Spleen (tissue), 7 donors: Measurements from ENCODE around the gene NDUFA13.

Experiments used
- POLR2A ChIP-seq, 3 donors: fragments of 450-650 bp; IDR thresholded peaks; one replicate each; pipeline ENCODE4 v1.5.1; 2017; ENCODE audit warnings: antibody characterized with exemption in 3 of 3, mild to moderate bottlenecking in 1 of 3
- TF ChIP-seq, protein P1 (sequence below), 11 experiments: fragments of 200-600 bp in 7 of 11; fragments of 450-650 bp in 4 of 11; sonication (generic) in 4 of 11; IDR thresholded peaks in 8 of 11; conservative IDR thresholded peaks in 3 of 11; 1 replicate in 7 of 11; 2 replicates in 4 of 11; pipeline versions ENCODE4 v1.4.0 to v1.8.0; 2016 to 2021; ENCODE audit warnings: antibody characterized with exemption in 11 of 11, inconsistent platforms in 4 of 11, mild to moderate bottlenecking in 1 of 11
- donor health status: DM: no; HTN: no; CAD: no; lungs with moderate emphysema.
- donor health status: DM: no; HTN: no; CAD: no.
- donor health status: DM: no; HTN: no; CAD: no.

DNA sequence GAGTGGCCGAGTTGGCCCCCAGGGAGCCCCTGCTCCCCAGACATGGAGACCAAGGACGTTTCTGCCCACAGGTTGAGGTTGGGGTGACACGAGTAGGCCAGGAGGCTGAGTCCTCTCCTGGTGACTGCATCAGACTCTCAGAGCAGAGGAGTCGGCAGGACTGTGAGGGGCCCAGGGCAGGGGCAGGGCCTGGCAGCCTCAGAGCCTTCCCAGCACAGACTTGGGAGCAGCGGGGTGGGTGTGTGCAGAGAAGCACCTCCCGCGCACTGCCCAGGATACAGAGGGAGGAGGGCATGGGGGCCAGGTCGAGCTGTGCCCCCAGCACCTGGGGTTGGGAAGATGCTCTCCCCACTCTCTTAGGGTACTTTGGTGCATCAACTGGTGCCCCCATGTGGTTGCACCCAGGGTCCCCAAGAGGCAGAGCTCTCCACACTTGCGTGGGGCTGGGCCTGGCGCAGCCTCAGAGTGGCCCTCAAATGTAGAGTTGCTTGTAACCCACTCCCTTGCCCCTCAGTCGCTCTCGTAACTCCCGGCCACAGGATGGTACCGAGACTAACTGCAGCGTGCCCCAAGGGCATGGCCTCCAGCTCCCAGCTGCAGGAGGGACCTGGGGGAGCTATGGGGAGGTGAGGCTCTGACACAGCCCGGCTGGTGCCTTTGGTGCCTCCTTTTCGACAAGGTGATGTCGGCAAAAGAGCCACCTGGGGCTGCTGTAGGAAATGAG, 16.6 kb upstream of the NDUFA13 start:
- TF ChIP-seq POLR2A (IDR thresholded peaks at IDR 0.05), result no peak
- TF ChIP-seq, protein P1, sequence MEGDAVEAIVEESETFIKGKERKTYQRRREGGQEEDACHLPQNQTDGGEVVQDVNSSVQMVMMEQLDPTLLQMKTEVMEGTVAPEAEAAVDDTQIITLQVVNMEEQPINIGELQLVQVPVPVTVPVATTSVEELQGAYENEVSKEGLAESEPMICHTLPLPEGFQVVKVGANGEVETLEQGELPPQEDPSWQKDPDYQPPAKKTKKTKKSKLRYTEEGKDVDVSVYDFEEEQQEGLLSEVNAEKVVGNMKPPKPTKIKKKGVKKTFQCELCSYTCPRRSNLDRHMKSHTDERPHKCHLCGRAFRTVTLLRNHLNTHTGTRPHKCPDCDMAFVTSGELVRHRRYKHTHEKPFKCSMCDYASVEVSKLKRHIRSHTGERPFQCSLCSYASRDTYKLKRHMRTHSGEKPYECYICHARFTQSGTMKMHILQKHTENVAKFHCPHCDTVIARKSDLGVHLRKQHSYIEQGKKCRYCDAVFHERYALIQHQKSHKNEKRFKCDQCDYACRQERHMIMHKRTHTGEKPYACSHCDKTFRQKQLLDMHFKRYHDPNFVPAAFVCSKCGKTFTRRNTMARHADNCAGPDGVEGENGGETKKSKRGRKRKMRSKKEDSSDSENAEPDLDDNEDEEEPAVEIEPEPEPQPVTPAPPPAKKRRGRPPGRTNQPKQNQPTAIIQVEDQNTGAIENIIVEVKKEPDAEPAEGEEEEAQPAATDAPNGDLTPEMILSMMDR (IDR thresholded peaks at IDR 0.05 in 8 of 11, conservative IDR thresholded peaks at IDR 0.05 in 3 of 11), result no peak
